ENCODE results near the gene COL16A1. TPM values are rescaled to one million over a fixed set of nuclear protein-coding genes. Genes with fewer than 3 reads are reported as not detected.

COL16A1 gene
- total RNA-seq, 2 experiments from 2014 or later, result 0.14 TPM; not detected in 1

GRCh38 chr1:31627301-31627929 lies 76.4 kb downstream of the COL16A1 start:
- peaks cover 9% of the 10 kb centered on the region for H3K36me3 Mint-ChIP-seq

GRCh38 chr1:31626223-31627207 lies 77.3 kb downstream of the COL16A1 start:
- DNase-seq (no peak), ATAC-seq (ENCODE audit: low read depth) (no peak)
- Mint-ChIP-seq H3K27ac (no peak overlapping the region), H3K9me3 (no peaks in the 10 kb centered on the region), H3K4me1 (peaks cover 8% of the 10 kb centered on the region), H3K27me3 (no peaks in the 10 kb centered on the region), H3K36me3 (peaks cover 9% of the 10 kb centered on the region), H3K4me3 (no peak overlapping the region)
- POLR2A ChIA-PET, result no interaction called here

More at GRCh38 chr1:31627301-31627929, 76.4 kb downstream of the COL16A1 start:
- peaks cover 8% of the 10 kb centered on the region for H3K4me1 Mint-ChIP-seq
- no peaks in the 10 kb centered on the region for H3K27me3 Mint-ChIP-seq
- no peak for DNase-seq
- ATAC-seq (ENCODE audit: low read depth), result no peak
- H3K9me3 Mint-ChIP-seq, result no peaks in the 10 kb centered on the region
- H3K4me3 Mint-ChIP-seq, result no peak overlapping the region
- POLR2A ChIA-PET, result no interaction called here
- H3K27ac Mint-ChIP-seq, result no peak overlapping the region

GRCh38 chr1:31625561-31626222 lies 78.1 kb downstream of the COL16A1 start:
- no peak for ATAC-seq (ENCODE audit: low read depth)
- Mint-ChIP-seq H3K27ac (no peak overlapping the region), H3K27me3 (no peaks in the 10 kb centered on the region), H3K9me3 (no peaks in the 10 kb centered on the region), H3K4me1 (peaks cover 8% of the 10 kb centered on the region), H3K36me3 (peaks cover 9% of the 10 kb centered on the region), H3K4me3 (no peak overlapping the region)
- DNase-seq, result no peak
- POLR2A ChIA-PET, result no interaction called here

- POLR2A ChIA-PET, result interaction anchor here (0.6 kb wide), 1 partner anchor 14 kb away, joined by 3 read pairs; no protein-coding TSS in a partner anchor
- Mint-ChIP-seq H3K4me3 (no peak overlapping the region), H3K4me1 (peaks cover 8% of the 10 kb centered on the region), H3K27me3 (no peaks in the 10 kb centered on the region), H3K9me3 (no peaks in the 10 kb centered on the region), H3K27ac (no peak overlapping the region), H3K36me3 (peaks cover 2% of the 10 kb centered on the region)
- no peak for ATAC-seq (ENCODE audit: low read depth)
- DNase-seq, result no peak
Observed at GRCh38 chr1:31624731-31625514, 78.9 kb downstream of the COL16A1 start.

- no peak overlapping the region for H3K4me3 Mint-ChIP-seq
- peaks cover 8% of the 10 kb centered on the region for H3K4me1 Mint-ChIP-seq
- POLR2A ChIA-PET, result interaction anchor here (0.6 kb wide), 1 partner anchor 15 kb away, joined by 3 read pairs; no protein-coding TSS in a partner anchor
- no peaks in the 10 kb centered on the region for H3K9me3 Mint-ChIP-seq
- H3K36me3 Mint-ChIP-seq, result peaks cover 2% of the 10 kb centered on the region
- no peaks in the 10 kb centered on the region for H3K27me3 Mint-ChIP-seq
- ATAC-seq (ENCODE audit: low read depth) (no peak), DNase-seq (no peak)
- no peak overlapping the region for H3K27ac Mint-ChIP-seq
Observed at GRCh38 chr1:31624309-31624708, 79.5 kb downstream of the COL16A1 start.

- POLR2A ChIA-PET, result no interaction called here
- no peak for ATAC-seq (ENCODE audit: low read depth)
- Mint-ChIP-seq H3K27ac (no peak overlapping the region), H3K27me3 (peaks cover 9% of the 10 kb centered on the region), H3K36me3 (peaks cover 2% of the 10 kb centered on the region), H3K4me1 (peaks cover 8% of the 10 kb centered on the region), H3K4me3 (no peak overlapping the region), H3K9me3 (no peaks in the 10 kb centered on the region)
- no peak for DNase-seq
Observed at GRCh38 chr1:31623365-31623764, 80.5 kb downstream of the COL16A1 start.

- no peaks in the 10 kb centered on the region for H3K9me3 Mint-ChIP-seq
- peaks cover 10% of the 10 kb centered on the region for H3K4me1 Mint-ChIP-seq
- ATAC-seq (ENCODE audit: low read depth) (no peak), DNase-seq (no peak)
- H3K27me3 Mint-ChIP-seq, result peaks cover 13% of the 10 kb centered on the region
- peaks cover 2% of the 10 kb centered on the region for H3K36me3 Mint-ChIP-seq
- H3K4me3 Mint-ChIP-seq, result no peak overlapping the region
- POLR2A ChIA-PET, result no interaction called here
- H3K27ac Mint-ChIP-seq, result peak overlapping the region; percentile 42
Observed at GRCh38 chr1:31621847-31622730, 81.7 kb downstream of the COL16A1 start.

GRCh38 chr1:31621498-31621820 lies 82.4 kb downstream of the COL16A1 start:
- no peaks in the 10 kb centered on the region for H3K9me3 Mint-ChIP-seq

GRCh38 chr1:31620631-31621497 lies 83.0 kb downstream of the COL16A1 start:
- Mint-ChIP-seq H3K27ac (no peak overlapping the region), H3K9me3 (no peaks in the 10 kb centered on the region), H3K36me3 (no peaks in the 10 kb centered on the region), H3K27me3 (peaks cover 21% of the 10 kb centered on the region), H3K4me1 (peaks cover 10% of the 10 kb centered on the region), H3K4me3 (no peak overlapping the region)
- no peak for ATAC-seq (ENCODE audit: low read depth)
- no peak for DNase-seq
- POLR2A ChIA-PET, result no interaction called here

More at GRCh38 chr1:31621498-31621820, 82.4 kb downstream of the COL16A1 start:
- DNase-seq (no peak), ATAC-seq (ENCODE audit: low read depth) (no peak)
- H3K36me3 Mint-ChIP-seq, result no peaks in the 10 kb centered on the region
- H3K27me3 Mint-ChIP-seq, result peaks cover 19% of the 10 kb centered on the region
- POLR2A ChIA-PET, result no interaction called here
- peak overlapping the region; percentile 42 for H3K27ac Mint-ChIP-seq
- peaks cover 10% of the 10 kb centered on the region for H3K4me1 Mint-ChIP-seq
- H3K4me3 Mint-ChIP-seq, result no peak overlapping the region

GRCh38 chr1:31618916-31619846 lies 84.6 kb downstream of the COL16A1 start:
- DNase-seq (no peak), ATAC-seq (ENCODE audit: low read depth) (no peak)
- H3K9me3 Mint-ChIP-seq, result no peaks in the 10 kb centered on the region
- POLR2A ChIA-PET, result no interaction called here
- H3K4me3 Mint-ChIP-seq, result no peak overlapping the region
- no peaks in the 10 kb centered on the region for H3K36me3 Mint-ChIP-seq
- peaks cover 24% of the 10 kb centered on the region for H3K27me3 Mint-ChIP-seq
- no peak overlapping the region for H3K27ac Mint-ChIP-seq
- H3K4me1 Mint-ChIP-seq, result peaks cover 3% of the 10 kb centered on the region

Data from activated naive CD8-positive, alpha-beta T cell treated with anti-CD3 and anti-CD28 coated beads, Interleukin-2, amount 10 ng/mL, durations not matched to agents 7 days and 5 days (primary cell).